ENCODE measurements around the gene ZNF319.

DNA sequence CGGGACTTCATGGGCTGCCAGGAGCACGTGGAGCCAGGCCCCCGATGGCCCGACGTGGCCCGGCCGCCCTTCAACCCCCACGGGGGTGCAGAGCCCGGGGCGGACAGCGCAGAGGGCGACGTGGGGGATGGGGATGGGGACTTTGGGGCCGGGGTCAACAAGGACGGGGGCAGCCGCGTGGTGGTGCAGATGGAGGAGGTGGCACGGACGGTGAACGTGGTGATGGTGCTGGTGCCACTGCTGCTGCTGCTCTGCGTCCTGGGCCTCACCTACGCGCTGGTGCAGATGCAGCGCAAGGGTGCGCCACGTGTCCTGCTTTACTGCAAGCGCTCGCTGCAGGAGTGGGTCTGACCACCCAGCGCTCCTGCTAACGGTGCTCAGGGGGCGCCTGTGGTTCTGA lies 44.6 kb upstream of the ZNF319 start:
- no peak for TF ChIP-seq POLR2A (IDR thresholded peaks at IDR 0.05)
- no peak for TF ChIP-seq CTCF (IDR thresholded peaks at IDR 0.05)

Measured in vagina (tissue), 2 donors.